ENCODE measurements around the gene APOF.
A peak's percentile ranks its signal among the peaks of the same experiment; 100 is the strongest.

APOF gene

GRCh38 chr12:56373515-56373914 is 10.9 kb upstream of the APOF start:
- Histone ChIP-seq H3K36me3 (ENCODE audit: control insufficient read depth in 1 of 2, insufficient read depth in 2 of 2, low read depth in 1 of 2, low read length in 2 of 2) (no peaks in the 10 kb centered on the region), H2BK5ac (ENCODE audit: low read depth, low read length, poor library complexity, severe bottlenecking) (no peak overlapping the region), H3K27ac (ENCODE audit: low read length, poor library complexity, severe bottlenecking) (no peak overlapping the region), H3K18ac (ENCODE audit: low read depth in 1 of 2, low read length in 2 of 2) (no peak overlapping the region), H3K4me3 (ENCODE audit: insufficient read depth in 1 of 2, low read depth in 1 of 2, low read length in 2 of 2) (no peak overlapping the region), H3K9ac (ENCODE audit: low read length) (no peak overlapping the region), H3K4me2 (ENCODE audit: low read length, poor library complexity, severe bottlenecking) (no peak overlapping the region), H3K79me1 (replicated peaks; ENCODE audit: low read length, poor library complexity, severe bottlenecking) (no peaks in the 10 kb centered on the region), H3K4me1 (ENCODE audit: control insufficient read depth, insufficient read depth, low read depth, low read length) (peaks cover 9% of the 10 kb centered on the region), H2BK12ac (ENCODE audit: low read length in 2 of 2) (no peak overlapping the region), H3K9me3 (ENCODE audit: control insufficient read depth, low read length) (no peaks in the 10 kb centered on the region), H3K27me3 (ENCODE audit: control insufficient read depth in 1 of 2, insufficient read depth in 1 of 2, low read length in 2 of 2) (peaks cover 0 to 4% of the 10 kb centered on the region in 2 experiments), H4K91ac (ENCODE audit: low read length) (no peak overlapping the region), H3K14ac (ENCODE audit: low read length in 2 of 2) (no peak overlapping the region), H2AK5ac (ENCODE audit: low read length, severe bottlenecking) (no peak overlapping the region), H2AFZ (ENCODE audit: low read depth, low read length) (no peak overlapping the region), H4K8ac (ENCODE audit: low read length) (no peak overlapping the region), H2BK120ac (ENCODE audit: low read depth, low read length) (no peak overlapping the region), H3K23ac (ENCODE audit: low read length in 2 of 2) (no peak overlapping the region), H2BK15ac (ENCODE audit: low read depth, poor library complexity, severe bottlenecking) (no peak overlapping the region), H3K4ac (ENCODE audit: low read depth in 1 of 2, low read length in 2 of 2) (no peak overlapping the region)
- 100% methylated on average over 1 of the region's 1 CpG for WGBS
- DNase-seq, result no peak

- H3K4me1 ChIP-seq (ENCODE audit: control insufficient read depth, insufficient read depth, low read depth, low read length), result no peaks in the 10 kb centered on the region
- no peak overlapping the region for H2AK5ac ChIP-seq (ENCODE audit: low read length, severe bottlenecking)
- no peak overlapping the region for H3K4ac ChIP-seq (ENCODE audit: low read depth in 1 of 2, low read length in 2 of 2)
- H2AFZ ChIP-seq (ENCODE audit: low read depth, low read length), result no peak overlapping the region
- no peak overlapping the region for H3K14ac ChIP-seq (ENCODE audit: low read length in 2 of 2)
- H3K79me1 ChIP-seq (replicated peaks; ENCODE audit: low read length, poor library complexity, severe bottlenecking), result no peaks in the 10 kb centered on the region
- no peak overlapping the region for H3K18ac ChIP-seq (ENCODE audit: low read depth in 1 of 2, low read length in 2 of 2)
- no peak overlapping the region for H4K91ac ChIP-seq (ENCODE audit: low read length)
- no peaks in the 10 kb centered on the region for H3K9me3 ChIP-seq (ENCODE audit: control insufficient read depth, low read length)
- no peak overlapping the region for H2BK5ac ChIP-seq (ENCODE audit: low read depth, low read length, poor library complexity, severe bottlenecking)
- H3K36me3 ChIP-seq (ENCODE audit: control insufficient read depth in 1 of 2, insufficient read depth in 2 of 2, low read depth in 1 of 2, low read length in 2 of 2), result no peaks in the 10 kb centered on the region
- no peak for DNase-seq
- H3K27me3 ChIP-seq (ENCODE audit: control insufficient read depth in 1 of 2, insufficient read depth in 1 of 2, low read length in 2 of 2), result no peaks in the 10 kb centered on the region
- no peak overlapping the region for H3K4me3 ChIP-seq (ENCODE audit: insufficient read depth in 1 of 2, low read depth in 1 of 2, low read length in 2 of 2)
- H4K8ac ChIP-seq (ENCODE audit: low read length), result no peak overlapping the region
- no peak overlapping the region for H2BK12ac ChIP-seq (ENCODE audit: low read length in 2 of 2)
- H3K9ac ChIP-seq (ENCODE audit: low read length), result no peak overlapping the region
- H3K4me2 ChIP-seq (ENCODE audit: low read length, poor library complexity, severe bottlenecking), result no peak overlapping the region
- WGBS, result 86% methylated on average over 2 of the region's 3 CpGs
- no peak overlapping the region for H2BK15ac ChIP-seq (ENCODE audit: low read depth, poor library complexity, severe bottlenecking)
- H3K23ac ChIP-seq (ENCODE audit: low read length in 2 of 2), result no peak overlapping the region
- no peak overlapping the region for H2BK120ac ChIP-seq (ENCODE audit: low read depth, low read length)
- H3K27ac ChIP-seq (ENCODE audit: low read length, poor library complexity, severe bottlenecking), result no peak overlapping the region
These were observed 4.3 kb upstream of the APOF start for GRCh38 chr12:56366948-56367347.

GRCh38 chr12:56361487-56362129 is 1.0 kb downstream of the APOF start:
- Histone ChIP-seq H3K4me3 (ENCODE audit: insufficient read depth in 1 of 2, low read depth in 1 of 2, low read length in 2 of 2) (peak overlapping the region in 1 of 2 experiments; percentile 85), H2AFZ (ENCODE audit: low read depth, low read length) (no peak overlapping the region), H3K4me2 (ENCODE audit: low read length, poor library complexity, severe bottlenecking) (no peak overlapping the region), H4K8ac (ENCODE audit: low read length) (no peak overlapping the region), H2AK5ac (ENCODE audit: low read length, severe bottlenecking) (no peak overlapping the region), H3K18ac (ENCODE audit: low read depth in 1 of 2, low read length in 2 of 2) (no peak overlapping the region), H3K4ac (ENCODE audit: low read depth in 1 of 2, low read length in 2 of 2) (no peak overlapping the region), H3K23ac (ENCODE audit: low read length in 2 of 2) (no peak overlapping the region), H2BK12ac (ENCODE audit: low read length in 2 of 2) (no peak overlapping the region), H3K79me1 (replicated peaks; ENCODE audit: low read length, poor library complexity, severe bottlenecking) (no peaks in the 10 kb centered on the region), H3K27ac (ENCODE audit: low read length, poor library complexity, severe bottlenecking) (no peak overlapping the region), H3K36me3 (ENCODE audit: control insufficient read depth in 1 of 2, insufficient read depth in 2 of 2, low read depth in 1 of 2, low read length in 2 of 2) (peaks cover 0 to 8% of the 10 kb centered on the region in 2 experiments), H3K9ac (ENCODE audit: low read length) (no peak overlapping the region), H2BK120ac (ENCODE audit: low read depth, low read length) (no peak overlapping the region), H3K4me1 (ENCODE audit: control insufficient read depth, insufficient read depth, low read depth, low read length) (peaks cover 2% of the 10 kb centered on the region), H3K27me3 (ENCODE audit: control insufficient read depth in 1 of 2, insufficient read depth in 1 of 2, low read length in 2 of 2) (no peaks in the 10 kb centered on the region), H3K14ac (ENCODE audit: low read length in 2 of 2) (no peak overlapping the region), H3K9me3 (ENCODE audit: control insufficient read depth, low read length) (no peaks in the 10 kb centered on the region), H2BK15ac (ENCODE audit: low read depth, poor library complexity, severe bottlenecking) (no peak overlapping the region), H4K91ac (ENCODE audit: low read length) (no peak overlapping the region), H2BK5ac (ENCODE audit: low read depth, low read length, poor library complexity, severe bottlenecking) (no peak overlapping the region)
- DNase-seq, result no peak
- 90% methylated on average over 8 of the region's 8 CpGs for WGBS

GRCh38 chr12:56359851-56360767 is 2.5 kb downstream of the APOF start, which contains the start of gene STAT2:
Gene STAT2 (minus strand): TSS chr12:56360107. CDS start chr12:56356571, 3,536 bp downstream.
- WGBS, result under 1% methylated on average over 54 of the region's 54 CpGs
- Histone ChIP-seq H3K14ac (ENCODE audit: low read length in 2 of 2) (peak within 1 kb of the TSS in 1 of 2 experiments; percentile 64), H4K91ac (ENCODE audit: low read length) (peak within 1 kb of the TSS; percentile 71), H3K9ac (ENCODE audit: low read length) (peak within 1 kb of the TSS; percentile 98), H4K8ac (ENCODE audit: low read length) (peak within 1 kb of the TSS; percentile 92), H3K23ac (ENCODE audit: low read length in 2 of 2) (no peak within 1 kb of the TSS), H2AK5ac (ENCODE audit: low read length, severe bottlenecking) (peak within 1 kb of the TSS; percentile 89), H3K4me1 (ENCODE audit: control insufficient read depth, insufficient read depth, low read depth, low read length) (peaks cover 2% of the 10 kb centered on the region), H3K4me3 (ENCODE audit: insufficient read depth in 1 of 2, low read depth in 1 of 2, low read length in 2 of 2) (peak within 1 kb of the TSS; percentile 84 to 96), H3K27ac (ENCODE audit: low read length, poor library complexity, severe bottlenecking) (peak within 1 kb of the TSS; percentile 86), H3K36me3 (ENCODE audit: control insufficient read depth in 1 of 2, insufficient read depth in 2 of 2, low read depth in 1 of 2, low read length in 2 of 2) (peaks cover 12 to 23% of the 10 kb centered on the region in 2 experiments), H3K9me3 (ENCODE audit: control insufficient read depth, low read length) (no peaks in the 10 kb centered on the region), H2BK5ac (ENCODE audit: low read depth, low read length, poor library complexity, severe bottlenecking) (peak within 1 kb of the TSS; percentile 69), H3K4ac (ENCODE audit: low read depth in 1 of 2, low read length in 2 of 2) (peak within 1 kb of the TSS in 1 of 2 experiments; percentile 81), H3K4me2 (ENCODE audit: low read length, poor library complexity, severe bottlenecking) (peak within 1 kb of the TSS; percentile 67), H3K79me1 (replicated peaks; ENCODE audit: low read length, poor library complexity, severe bottlenecking) (peaks cover 12% of the 10 kb centered on the region), H2BK15ac (ENCODE audit: low read depth, poor library complexity, severe bottlenecking) (peak within 1 kb of the TSS; percentile 85), H2BK12ac (ENCODE audit: low read length in 2 of 2) (peak within 1 kb of the TSS in 1 of 2 experiments; percentile 49), H2BK120ac (ENCODE audit: low read depth, low read length) (no peak within 1 kb of the TSS), H2AFZ (ENCODE audit: low read depth, low read length) (peak within 1 kb of the TSS; percentile 62), H3K27me3 (ENCODE audit: control insufficient read depth in 1 of 2, insufficient read depth in 1 of 2, low read length in 2 of 2) (no peaks in the 10 kb centered on the region), H3K18ac (ENCODE audit: low read depth in 1 of 2, low read length in 2 of 2) (peak within 1 kb of the TSS; percentile 77 to 86)
- DNase-seq, result peak; percentile 100

Measured in mesenchymal stem cell (in vitro differentiated cells and primary cell).